ENCODE results near the gene KIAA1671.

GRCh38 chr22:24973872-24974271 is 21.4 kb downstream of the KIAA1671 start:
- TF ChIP-seq CTCF (conservative IDR thresholded peaks at IDR 0.05; ENCODE audit: low read depth, low read length) (no peak), EZH2 (IDR thresholded peaks at IDR 0.05; ENCODE audit: borderline replicate concordance, low read depth, low read length, poor library complexity, severe bottlenecking) (no peak)

All from A673 (cell line).